NOMO-1 treated with dmso at 0.1 percent for 144 hours (cell line): Measurements from ENCODE around the gene APOB.

Experiments used
- DNase-seq: peaks from one replicate; lab custom pipeline; 2025; ENCODE audit not compliant: unreplicated experiment; lab: John Stamatoyannopoulos, UW

APOB gene

GRCh38 chr2:21047141-21048009, 3.5 kb upstream of the APOB start:
- no peak for DNase-seq

GRCh38 chr2:21046506-21046905, 2.6 kb upstream of the APOB start:
- no peak for DNase-seq

- DNase-seq = no peak
Measured at GRCh38 chr2:21044694-21045371, 960 bp upstream of the APOB start.

GRCh38 chr2:21042958-21043743, 722 bp downstream of the APOB start:
- DNase-seq = no peak

- no peak for DNase-seq
Measured at GRCh38 chr2:21042708-21042957, 1.2 kb downstream of the APOB start.

- no peak for DNase-seq
Measured at GRCh38 chr2:21041943-21042707, 1.7 kb downstream of the APOB start.

GRCh38 chr2:21041462-21041861, 2.4 kb downstream of the APOB start:
- DNase-seq = no peak

- no peak for DNase-seq
Measured at GRCh38 chr2:21040468-21041377, 3.1 kb downstream of the APOB start.

GRCh38 chr2:21039979-21040467, 3.9 kb downstream of the APOB start:
- no peak for DNase-seq

- no peak for DNase-seq
Measured at GRCh38 chr2:21039080-21039556, 4.8 kb downstream of the APOB start.

- no peak for DNase-seq
Measured at GRCh38 chr2:21038403-21039073, 5.3 kb downstream of the APOB start.

- DNase-seq = no peak
Measured at GRCh38 chr2:21037671-21038108, 6.2 kb downstream of the APOB start.

GRCh38 chr2:21036708-21037670, 6.9 kb downstream of the APOB start:
- no peak for DNase-seq

GRCh38 chr2:21035974-21036707, 7.7 kb downstream of the APOB start:
- no peak for DNase-seq

- DNase-seq = no peak
Measured at GRCh38 chr2:21035282-21035973, 8.4 kb downstream of the APOB start.

- DNase-seq = no peak
Measured at GRCh38 chr2:21034972-21035279, 8.9 kb downstream of the APOB start.
